Stimulated activated CD8-positive, alpha-beta memory T cell treated with anti-CD3 and anti-CD28 coated beads, Interleukin-15, amount 100 ng/mL, for 24 hours (primary cell): Measurements from ENCODE around the gene NYNRIN.

Source experiments
- DNase-seq: peaks from one replicate; pipeline ENCODE4 v3.0.0-alpha.2; 2020; ENCODE audit warnings: low read depth

The NYNRIN gene

DNA sequence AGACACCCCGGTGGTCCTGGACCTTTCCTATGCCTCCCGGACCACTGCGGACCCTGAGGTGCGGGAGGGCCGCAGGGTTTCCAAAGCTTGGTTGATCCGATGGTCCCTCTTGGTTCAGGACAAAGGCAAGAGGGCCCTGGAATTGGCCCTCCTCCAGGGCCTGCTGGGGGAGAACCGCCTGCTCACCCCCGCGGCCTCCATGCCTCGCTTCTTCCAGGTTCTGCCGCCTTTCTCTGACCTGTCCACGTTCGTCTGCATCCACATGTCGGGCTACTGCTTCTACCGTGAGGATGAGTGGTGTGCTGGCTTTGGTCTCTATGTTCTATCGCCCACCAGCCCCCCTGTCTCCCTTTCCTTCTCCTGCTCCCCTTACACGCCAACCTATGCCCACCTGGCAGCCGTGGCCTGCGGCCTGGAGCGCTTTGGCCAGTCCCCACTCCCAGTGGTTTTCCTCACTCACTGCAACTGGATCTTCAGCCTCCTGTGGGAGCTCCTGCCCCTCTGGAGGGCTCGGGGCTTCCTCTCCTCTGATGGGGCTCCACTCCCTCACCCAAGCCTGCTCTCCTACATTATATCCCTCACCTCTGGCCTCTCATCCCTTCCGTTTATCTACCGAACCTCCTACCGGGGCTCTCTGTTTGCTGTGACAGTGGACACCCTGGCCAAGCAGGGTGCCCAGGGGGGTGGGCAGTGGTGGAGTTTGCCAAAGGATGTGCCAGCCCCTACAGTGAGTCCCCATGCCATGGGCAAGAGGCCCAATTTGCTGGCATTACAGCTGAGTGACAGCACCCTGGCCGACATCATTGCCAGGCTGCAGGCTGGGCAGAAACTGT is 16.8 kb downstream of the NYNRIN start:
- no peak for DNase-seq

DNA sequence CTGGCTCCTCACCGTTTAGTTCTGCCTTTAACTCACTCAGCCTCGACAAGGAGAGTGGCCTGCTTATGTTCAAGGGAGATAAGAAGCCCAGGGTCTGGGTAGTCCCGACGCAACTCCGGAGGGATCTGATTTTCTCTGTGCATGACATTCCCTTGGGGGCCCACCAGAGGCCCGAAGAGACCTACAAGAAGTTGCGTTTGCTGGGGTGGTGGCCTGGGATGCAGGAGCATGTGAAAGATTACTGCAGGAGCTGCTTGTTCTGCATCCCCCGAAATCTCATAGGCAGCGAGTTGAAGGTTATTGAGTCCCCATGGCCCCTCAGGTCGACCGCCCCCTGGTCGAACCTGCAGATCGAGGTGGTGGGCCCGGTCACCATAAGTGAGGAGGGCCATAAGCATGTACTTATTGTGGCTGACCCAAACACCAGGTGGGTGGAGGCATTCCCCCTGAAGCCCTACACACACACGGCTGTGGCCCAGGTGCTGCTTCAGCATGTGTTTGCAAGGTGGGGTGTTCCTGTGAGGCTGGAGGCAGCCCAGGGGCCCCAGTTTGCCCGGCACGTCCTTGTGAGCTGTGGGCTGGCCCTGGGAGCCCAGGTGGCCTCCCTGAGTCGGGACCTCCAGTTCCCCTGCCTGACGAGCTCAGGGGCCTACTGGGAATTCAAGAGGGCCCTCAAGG is 17.6 kb downstream of the NYNRIN start:
- no peak for DNase-seq

DNA sequence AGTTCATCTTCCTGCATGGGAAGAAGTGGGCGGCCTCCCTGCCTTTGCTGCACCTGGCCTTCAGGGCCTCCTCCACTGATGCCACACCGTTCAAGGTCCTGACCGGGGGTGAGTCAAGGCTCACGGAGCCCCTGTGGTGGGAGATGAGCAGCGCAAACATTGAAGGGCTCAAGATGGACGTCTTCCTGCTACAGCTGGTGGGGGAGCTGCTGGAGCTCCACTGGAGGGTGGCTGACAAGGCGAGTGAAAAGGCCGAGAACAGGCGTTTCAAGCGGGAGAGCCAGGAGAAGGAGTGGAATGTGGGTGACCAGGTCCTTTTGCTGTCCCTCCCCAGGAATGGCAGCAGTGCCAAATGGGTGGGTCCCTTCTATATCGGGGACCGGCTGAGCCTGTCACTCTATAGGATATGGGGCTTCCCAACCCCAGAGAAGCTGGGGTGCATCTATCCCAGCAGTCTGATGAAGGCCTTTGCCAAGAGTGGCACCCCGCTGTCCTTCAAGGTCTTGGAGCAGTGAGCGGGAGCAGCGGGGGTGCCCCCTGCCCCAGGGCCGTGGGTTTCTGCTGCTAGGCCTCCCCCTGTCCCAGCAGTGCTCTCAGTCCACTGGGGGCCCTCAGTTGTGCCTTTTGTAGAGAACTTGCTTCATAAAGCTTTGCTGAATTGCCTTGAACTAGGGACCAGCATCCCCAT is 18.3 kb downstream of the NYNRIN start:
- DNase-seq = no peak

DNA sequence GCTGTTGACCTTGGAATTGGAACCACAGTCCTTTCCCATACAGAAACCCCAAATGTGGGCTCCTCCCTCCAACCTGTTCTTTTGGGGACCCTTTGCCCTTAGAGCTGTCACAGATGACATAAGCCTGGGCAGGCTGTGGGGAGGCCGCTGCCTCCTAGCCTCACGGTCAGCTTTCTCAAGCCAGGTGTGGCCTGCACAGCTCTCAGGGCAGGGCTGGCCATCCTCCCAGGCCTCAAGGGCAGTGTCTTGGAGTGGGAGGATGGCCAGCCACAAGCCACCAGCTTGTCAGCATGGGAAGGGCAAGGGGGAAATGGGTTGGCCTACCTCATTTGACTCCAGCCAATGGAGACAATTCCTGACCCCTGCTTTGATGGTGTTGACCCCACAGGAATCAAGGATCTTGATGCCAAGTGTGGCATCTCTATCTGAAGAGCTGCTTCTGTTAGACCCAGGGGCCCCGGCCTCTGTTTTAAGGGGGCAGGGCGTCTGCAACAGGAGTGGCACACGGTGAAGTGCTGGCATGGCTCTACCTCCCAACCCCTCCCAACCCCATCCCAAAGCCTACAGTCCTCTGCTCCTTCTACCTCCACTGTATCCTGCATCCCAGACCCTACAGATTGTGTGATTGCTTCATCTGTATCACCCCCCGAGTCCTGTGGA is 19.2 kb downstream of the NYNRIN start:
- DNase-seq = no peak

DNA sequence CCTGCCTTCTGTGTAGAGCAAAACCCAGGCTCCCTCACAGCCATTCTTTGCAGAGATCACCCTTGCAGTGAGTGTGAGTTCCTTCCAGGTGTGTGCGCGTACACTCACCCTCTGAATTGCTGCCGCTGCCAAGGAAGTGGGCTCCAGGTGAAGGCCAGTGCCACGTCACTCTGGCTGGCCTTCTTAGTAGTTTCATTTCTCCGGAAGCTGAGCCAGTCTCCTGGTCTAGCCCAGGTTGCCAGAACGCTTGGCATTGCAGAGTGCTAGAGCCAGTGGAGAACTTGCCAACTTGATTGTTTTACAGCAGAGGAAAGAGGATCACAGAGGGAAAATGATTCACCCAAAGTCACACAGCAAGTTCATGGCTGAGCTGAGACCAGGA is 19.7 kb downstream of the NYNRIN start:
- DNase-seq = no peak

DNA sequence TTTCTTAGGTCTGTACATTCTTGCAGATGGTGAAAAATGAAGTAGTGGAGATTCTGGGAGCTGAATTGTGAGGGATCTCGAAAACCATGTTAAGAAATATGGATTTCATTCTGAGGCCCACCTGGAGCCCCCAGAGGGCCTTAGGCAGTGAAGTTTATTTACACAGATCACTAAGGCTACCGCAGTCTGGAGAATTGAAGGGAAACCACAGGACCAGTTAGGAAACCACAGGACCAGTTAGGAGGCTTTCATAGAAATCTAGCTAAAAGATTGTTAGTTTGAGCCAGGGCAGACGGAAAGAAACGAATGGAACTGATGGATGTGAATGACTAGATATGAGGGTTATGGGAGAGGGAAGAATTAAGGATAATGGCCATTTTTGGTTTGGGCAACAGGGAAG is 23.5 kb downstream of the NYNRIN start:
- DNase-seq = no peak

DNA sequence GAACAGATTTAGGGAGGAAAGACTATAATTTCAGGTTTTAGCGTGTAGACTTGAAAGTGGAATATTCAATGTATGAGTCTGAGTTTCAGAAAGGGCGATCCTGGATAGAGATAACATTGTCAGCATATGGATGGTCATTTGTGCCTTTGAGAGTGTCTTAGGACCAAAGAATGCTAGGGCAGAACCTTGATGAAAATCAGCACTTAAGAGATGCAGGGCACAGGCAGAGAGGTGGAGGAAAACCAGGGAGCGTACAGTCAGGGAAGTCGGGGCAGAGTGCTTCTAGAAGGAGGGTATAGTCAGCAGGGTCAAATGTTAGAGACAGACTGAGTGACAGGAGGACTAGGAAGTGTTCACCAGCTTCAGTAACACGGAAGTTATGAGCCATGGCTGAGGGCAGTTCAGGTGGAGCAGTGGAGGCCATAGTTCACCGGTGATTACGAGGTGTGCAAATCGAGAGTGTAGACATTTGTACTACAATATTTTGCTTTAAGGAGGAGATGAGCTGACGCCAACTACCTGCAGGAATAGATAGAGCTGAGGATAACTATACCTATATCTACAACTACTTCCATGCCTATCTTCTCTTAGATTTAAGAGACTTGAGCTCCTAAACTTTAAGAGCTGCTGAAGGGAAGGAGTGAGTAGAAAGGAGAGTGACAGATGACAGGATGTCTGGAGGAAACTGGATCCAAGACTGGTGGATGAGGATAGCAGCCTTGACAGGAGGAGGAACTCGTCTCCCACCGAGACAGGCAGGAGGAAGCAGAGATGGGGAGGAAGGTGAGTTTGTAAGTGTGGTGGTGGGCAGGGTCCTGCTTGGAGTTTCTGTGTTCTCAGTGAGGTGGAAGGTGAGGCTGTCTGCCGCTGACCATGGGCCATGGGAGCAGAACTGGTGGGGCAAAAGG is 24.1 kb downstream of the NYNRIN start:
- no peak for DNase-seq

DNA sequence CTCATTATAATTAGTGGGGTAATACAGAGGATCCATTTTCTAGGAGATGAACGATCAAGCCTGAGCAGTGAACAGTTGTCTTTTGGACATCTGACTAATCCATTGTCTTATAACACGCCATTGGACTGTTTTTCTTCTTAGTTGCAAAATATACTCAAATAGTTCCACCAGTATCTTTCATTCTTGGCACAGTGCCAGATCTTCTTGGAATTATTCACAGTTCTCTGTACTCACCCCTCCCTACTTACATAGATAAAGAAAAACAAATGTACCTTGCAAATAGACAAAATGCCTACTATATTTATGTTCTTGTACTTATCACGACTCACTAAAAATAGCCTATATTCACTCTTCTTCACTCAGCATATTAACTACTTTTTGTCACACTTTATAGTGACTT is 26.9 kb downstream of the NYNRIN start:
- DNase-seq = no peak

DNA sequence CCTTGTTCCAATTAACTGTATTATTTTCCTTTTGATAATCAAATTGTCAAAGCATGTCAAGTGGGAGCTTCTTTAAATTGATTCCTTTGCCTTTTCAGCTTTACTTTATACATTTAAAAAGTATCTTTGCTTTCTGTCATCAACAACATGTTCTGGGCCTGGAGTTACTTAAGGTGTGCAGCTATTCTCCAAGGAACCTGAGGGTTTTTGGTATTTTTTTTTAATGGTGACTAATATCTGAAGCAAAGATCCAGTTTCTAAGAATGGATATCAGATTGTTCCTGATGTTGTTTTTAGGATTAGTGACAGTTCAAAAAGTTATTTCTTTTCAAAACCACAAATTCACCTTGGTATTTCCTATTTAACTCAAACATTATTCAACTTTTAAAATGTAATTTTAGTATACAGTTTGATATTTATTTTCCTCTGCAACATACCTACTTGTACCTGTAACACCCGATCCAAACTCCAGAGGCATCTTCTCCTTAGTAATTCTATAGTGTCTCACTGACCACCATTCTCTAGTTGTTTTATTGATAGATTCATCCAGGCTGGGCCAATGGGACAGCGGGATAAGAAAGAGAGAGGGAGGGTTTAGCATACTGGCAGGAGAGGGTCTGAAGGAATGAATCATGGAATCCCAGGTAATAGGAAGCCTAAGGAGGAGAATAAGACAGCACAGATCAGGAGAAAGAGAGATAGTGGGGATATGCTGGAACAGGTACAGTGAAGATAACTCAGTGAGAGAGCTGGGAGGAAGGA is 27.5 kb downstream of the NYNRIN start:
- DNase-seq = no peak

DNA sequence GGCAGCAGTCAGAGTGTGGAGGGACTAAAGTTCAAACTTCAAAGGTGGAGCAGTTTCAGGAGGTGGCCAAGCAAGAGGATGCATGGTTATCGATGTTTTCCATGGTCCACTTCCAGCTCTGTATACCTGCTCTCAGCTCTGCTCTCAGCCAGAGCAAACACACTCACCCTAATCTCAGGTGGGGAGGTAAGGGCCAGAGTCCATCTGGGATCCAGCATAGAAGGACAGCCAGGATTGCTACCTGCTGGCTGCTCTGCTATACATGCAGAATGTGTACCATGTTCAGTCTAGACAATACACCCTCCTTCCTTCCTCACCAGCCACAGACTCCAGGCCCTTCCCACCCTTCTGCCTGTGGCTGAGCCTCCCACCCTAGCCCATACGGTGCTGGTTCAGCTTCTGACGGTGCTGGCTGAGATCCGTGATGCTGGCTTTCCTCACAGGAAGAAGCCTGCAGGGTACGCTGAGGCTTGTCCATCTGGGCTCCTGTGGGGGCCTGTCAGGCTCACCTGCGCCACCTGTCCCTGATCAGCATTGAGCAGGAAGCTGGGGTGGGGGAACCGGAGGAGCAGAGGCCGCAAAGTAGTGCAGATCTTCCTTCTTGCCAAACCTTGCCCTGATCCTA is 28.2 kb downstream of the NYNRIN start:
- DNase-seq = no peak

DNA sequence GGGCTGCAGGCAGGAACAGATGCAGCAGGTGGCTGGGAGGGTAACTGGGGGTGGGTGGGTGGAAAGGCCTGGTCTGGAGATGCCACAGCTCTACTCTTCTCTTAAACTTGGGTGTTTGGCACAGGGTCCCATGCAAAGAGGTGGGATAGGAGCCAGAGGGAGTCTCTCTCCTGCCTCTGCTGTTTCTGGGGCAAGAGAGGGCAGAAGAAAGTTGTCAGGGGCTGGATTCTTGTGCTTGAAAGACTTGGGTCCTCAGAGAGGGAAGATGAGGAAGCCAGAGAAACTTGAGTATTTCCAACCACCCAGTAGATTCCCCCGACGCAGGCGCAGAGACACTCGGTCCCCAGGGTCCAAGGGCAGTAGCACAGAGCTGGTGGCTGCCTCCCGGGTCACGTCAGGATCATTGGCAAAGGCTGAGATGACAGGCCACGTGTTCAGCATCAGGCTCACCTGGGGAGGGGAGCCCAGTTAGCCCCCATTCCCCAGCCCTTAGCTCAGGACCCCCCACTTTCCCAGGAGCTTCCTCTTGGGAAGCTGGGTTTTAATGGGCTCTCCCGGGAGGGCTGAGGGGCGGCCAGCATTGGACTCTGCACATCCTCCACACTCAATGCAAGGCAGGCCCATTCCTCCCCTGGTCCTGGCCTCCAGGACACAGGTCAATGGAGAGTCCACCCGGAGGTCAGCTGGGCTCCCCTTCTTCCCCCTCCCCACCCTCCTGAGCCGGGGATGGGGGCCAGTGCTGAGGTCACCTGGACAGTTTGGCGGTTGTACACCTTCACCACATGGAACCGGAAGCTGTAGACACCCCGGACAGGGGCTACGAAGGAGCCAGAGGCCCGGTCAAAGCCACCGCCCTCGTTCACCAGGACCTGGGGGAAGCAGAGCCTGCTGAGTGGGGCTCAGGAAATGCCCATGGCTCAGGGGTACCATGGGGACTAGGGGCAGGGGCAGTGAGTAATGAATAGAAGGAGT is 29.0 kb downstream of the NYNRIN start:
- no peak for DNase-seq

DNA sequence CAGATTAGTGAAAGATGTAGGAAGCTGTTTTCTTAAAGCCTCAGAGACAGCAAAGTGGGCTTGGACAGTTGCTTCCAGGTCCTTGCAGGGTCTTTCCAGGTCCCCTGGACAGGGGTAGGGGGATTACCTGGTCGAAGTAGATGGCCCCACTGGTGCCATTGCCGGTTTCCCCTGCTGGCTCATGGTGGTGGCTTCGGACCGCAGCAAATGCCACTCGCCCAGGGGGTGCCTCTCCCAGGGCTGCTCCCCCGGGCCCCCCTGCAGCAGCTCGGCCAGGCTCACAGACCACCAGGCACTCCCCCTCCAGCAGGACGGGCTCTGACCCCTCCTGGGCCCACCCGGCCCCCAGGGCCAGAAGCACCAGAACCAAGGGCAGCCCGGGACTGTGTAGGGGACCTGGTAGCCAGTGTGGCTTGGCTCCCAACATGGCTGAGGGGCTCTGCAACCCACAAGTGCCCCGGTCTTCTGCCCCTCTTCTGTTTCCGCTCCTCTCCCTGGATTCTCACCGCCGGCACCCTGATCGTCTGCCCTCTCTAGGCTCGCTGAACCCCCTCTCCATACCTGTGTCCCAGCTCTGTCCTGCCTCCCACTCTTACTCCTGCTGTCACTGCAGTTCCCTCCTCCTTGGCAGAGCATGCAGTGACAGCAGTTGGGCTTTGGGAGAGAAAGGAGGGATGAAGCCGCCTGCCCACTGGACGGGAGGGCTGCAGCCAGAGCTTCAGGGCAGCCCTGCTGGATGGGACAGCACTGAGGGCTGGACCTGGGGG is 30.0 kb downstream of the NYNRIN start:
- no peak for DNase-seq

DNA sequence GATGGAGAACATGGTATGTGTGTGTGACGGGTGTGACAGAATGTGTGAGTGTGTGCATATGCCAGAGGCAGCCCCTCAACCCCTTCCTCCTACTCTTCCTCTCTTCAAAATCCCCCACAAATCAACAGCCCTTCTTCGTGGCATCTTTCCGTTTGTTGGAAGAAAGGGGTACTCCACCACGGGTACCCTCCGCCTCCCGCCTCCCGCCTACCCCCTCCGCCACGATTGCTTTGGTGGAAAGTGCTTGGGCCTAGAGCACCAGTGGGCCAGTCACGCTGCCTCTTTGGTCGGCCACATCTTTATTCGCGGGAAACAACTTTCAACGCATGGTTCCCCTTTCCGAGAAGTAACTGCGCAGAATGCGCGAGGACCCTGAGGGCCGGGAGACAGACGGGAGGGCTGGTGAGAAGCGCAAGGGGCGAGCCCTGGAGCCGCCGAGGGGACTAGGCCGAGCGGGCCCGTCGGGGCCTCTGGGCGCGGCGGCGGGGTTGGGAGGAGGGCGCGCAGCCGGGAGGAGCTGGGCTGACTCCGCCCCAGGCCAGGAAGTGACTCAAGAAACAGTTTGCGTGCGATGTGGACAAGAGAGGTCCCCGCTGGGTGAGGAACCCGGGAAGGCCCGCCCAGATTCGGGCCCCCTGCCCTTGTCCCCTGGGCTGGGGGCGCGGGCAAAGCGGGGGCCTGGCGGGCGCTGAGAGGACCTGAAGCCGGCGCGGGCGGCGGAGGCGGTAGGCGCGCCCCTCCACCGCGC is 30.8 kb downstream of the NYNRIN start, which contains the start of the genes CBLN3 and KHNYN:
Gene CBLN3, minus strand, starts transcription at position 274 of the 748 bp plus-strand sequence. CDS start 614 bp downstream, outside the sequence.
Gene KHNYN, plus strand, starts transcription at position 560 of the 748 bp plus-strand sequence. CDS start 777 bp downstream, outside the sequence.
- peak; percentile 65 for DNase-seq

DNA sequence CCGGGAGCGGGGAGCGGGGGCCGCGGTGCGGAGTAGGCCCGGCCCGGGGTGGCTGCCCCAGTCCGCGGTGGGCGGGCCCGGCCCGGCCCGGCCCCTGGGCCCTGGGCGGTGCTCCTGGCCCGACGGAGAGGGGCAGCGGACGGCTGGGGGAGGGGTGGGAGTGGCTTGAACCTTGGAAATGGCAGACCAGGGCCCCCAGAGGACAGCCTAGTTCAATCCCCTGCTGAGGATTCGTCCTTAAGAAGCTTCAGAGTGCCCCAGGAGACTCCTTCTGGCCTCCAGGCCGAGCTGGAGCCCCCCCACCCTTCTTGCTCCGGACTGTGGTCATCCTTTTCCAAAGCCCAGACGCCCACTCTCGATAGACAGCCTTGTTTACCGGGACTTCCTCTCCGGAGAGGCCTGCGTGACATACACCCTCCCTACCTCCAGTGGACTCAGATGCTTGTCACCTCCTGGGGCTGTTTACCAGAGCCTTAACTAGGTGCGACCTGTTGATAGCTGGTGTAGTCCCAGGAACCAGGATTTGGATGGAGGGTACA is 31.4 kb downstream of the NYNRIN start:
- DNase-seq = peak; percentile 31

DNA sequence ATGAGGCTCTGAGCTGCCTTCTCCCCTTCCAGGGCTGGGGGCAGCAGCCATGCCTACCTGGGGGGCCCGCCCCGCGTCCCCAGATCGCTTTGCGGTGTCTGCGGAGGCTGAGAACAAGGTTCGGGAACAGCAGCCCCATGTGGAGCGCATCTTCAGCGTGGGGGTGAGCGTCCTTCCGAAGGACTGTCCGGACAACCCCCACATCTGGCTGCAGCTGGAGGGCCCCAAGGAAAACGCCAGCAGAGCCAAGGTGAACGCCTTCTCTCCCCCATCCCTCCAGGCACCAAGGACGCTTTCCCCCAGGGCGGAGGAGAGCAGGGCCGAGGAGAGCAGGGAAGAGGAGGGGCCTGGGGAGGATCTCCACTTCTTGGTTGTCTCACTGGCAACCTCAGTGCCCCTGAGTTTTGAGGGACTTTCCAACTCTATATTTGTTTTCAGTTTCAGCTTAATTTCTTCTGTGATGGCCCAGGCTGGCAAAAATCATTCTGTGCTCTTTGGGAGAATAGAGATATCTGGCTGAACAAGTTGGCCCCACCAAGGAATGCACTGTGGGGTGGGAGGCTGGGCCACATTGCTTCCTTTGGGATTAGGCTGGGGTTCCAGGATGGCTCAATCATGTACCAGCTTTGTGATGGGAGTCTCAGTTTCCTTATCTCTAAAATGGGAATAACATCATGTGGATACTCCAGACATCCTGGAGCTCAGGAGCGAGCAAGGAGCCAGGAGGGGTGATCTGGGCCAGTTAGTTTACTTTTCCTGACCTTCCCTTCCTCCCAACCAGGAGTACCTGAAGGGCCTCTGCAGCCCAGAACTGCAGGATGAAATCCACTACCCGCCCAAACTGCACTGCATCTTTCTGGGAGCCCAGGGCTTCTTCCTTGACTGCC is 32.1 kb downstream of the NYNRIN start:
- DNase-seq = no peak
